Middle frontal gyrus (tissue), 1 donor: ENCODE results near the gene TRIM59.
"Not testable (repeated sequence)": the region's sequence is repeated elsewhere in the genome, so short reads cannot be mapped to it uniquely, and the experiment has no call there.

Experiments used
- DNase-seq: peaks from one replicate; pipeline ENCODE4 v3.0.0-alpha.2; 2015; ENCODE audit warnings: low spot score; ENCODE audit errors: extremely low spot score

TRIM59 gene

GRCh38 chr3:160458151-160458550 lies 8.6 kb upstream of the TRIM59 start:
- no peak for DNase-seq

- DNase-seq, result no peak
Observed at GRCh38 chr3:160455846-160456245, 6.3 kb upstream of the TRIM59 start.

DNA sequence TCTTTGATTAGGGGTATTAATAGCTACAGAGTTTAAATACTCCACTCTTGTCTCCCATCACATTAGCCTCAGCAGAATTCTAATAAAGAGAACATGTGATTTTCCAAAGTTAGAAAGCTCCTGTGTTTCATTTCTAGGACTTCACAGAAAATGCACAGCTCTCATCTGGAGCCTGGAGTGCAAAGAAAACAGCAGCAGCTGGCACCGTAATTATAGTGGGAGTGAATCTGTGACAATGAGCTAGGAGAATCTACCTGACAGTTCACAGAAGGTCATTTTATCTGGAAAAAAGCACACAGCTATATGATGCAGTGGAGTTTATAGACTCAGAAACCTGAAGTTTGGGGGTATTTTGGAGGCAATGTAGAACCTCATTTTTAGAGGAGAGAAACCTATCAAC lies 5.4 kb upstream of the TRIM59 start:
- no peak for DNase-seq

DNA sequence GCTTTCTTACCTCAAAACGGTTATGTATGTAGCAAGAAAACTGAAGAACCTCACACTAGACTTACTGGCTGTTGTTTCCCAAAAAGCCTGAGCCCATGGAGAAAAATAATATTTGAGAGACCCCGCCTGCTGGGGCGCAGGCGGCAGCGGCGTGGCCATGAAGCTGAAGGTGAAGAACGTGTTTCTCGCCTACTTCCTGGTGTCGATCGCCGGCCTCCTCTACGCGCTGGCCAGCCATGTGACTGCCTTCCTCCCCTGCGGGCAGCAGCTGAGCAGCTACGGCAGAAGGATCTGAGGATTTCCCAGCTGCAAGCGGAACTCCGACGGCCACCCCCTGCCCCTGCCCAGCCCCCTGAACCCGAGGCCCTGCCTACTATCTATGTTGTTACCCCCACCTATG lies 2.7 kb upstream of the TRIM59 start:
- not testable (repeated sequence) for DNase-seq

GRCh38 chr3:160451602-160452001 lies 2.0 kb upstream of the TRIM59 start:
- no peak for DNase-seq

DNA sequence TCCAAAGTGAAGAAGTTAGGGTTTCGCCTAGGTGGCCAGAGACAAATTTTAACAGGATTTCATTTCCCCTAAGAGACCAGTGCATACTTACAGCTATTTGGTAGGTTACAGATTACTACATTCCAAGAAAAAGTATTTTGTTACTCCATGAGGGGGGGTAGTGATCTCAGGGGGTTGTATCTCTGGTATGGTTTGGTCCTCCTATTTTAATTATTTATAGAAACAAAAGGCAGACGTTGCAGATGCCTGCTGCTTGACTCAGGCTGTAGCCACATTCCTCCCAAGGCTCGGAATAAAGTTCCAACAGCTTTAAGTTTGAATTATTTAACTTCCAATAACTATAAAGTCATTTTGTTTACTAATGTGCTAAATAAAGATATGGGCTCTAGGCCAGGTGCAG lies 1.3 kb upstream of the TRIM59 start:
- no peak for DNase-seq

DNA sequence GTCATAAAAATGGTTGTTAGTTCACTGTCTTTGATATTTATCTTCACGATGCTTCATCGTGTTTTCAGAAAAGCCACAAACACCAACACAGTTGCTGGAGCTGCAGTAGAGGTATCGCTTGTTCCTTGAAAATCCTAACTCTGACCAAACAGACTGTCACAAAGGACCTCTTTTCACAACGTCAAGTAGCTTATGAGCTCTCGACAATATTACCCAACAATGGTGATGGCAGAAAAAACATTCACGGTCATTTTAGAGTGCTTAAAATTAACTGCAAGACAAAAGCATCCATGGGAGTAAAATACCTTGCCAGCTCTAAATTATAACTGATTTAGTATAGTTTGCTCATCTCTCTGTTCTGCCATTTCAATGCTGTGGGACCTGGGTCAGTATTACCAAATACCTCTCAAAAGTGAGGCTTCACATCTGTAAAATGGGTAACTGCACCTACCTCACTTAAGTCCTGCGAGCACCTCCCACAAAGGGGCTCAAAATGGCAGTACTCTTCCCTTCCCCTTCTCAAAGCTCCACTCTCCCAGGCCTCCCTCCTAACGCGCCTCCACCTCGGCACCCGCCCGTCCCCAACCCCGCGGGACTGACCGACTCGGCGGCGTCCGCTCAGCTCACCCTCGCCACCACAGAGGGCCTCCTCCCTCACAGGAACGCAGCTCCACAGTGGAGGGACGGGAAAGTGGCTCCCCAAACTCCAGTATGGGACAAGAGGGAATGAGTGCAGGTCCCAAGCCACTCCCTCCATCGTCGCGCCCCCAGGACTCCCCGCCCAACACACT lies 546 bp downstream of the TRIM59 start:
- no peak for DNase-seq

- no peak for DNase-seq
Observed at GRCh38 chr3:160447544-160447943, 2.0 kb downstream of the TRIM59 start.

GRCh38 chr3:160446522-160447056 lies 3.0 kb downstream of the TRIM59 start:
- no peak for DNase-seq

DNA sequence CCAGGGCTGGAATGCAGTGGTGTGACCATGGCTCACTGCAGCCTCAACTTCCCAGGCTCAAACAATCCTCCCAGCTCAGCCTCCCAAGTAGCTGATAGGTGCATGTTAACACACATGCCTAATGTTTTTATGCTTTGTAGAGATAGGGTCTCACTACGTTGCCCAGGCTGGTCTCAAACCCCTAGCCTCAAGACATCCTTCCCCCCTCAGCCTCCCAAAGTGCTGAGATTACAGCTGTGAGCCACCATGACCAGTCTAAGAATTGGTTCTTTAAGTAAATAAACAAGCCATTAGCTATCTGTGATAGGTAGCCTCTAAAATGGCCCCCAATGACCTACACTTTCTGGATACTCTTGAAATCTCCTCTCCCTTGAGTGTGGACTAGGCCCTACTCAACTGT lies 3.7 kb downstream of the TRIM59 start:
- DNase-seq, result no peak

DNA sequence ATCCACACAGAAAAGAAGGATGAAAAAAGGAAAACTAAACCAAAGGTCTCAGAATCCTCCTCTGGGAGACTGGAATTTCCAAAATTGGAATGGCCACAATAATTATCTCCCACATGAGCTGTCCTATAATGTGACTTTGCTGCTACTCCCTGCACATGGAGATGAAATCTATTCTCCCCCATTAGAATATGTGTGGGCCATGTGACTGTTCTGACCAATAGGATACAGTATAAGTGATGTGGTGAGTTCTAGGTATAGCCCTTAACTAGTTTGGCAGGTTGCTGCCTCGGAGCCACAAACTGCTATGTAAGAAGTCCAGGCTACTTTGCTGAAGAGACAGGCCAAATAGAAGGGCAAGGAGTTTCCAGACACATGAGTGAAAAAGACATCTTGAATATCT lies 5.2 kb downstream of the TRIM59 start:
- no peak for DNase-seq

DNA sequence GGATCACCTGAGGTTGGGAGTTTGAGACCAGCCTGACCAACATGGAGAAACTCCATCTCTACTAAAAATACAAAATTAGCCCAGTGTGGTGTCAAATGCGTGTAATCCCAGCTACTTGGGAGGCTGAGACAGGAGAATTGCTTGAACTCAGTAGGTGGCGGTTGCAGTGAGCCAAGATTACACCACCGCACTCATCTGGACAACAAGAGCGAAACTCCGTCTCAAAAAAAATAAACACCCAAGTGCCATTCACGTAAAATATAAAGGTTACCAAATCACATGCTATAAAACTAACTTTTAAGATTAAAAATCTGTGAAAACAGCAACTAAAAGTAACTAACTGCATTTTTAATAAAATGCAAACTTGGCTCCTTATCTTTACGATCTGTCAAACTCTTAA lies 8.9 kb downstream of the TRIM59 start:
- DNase-seq, result no peak

DNA sequence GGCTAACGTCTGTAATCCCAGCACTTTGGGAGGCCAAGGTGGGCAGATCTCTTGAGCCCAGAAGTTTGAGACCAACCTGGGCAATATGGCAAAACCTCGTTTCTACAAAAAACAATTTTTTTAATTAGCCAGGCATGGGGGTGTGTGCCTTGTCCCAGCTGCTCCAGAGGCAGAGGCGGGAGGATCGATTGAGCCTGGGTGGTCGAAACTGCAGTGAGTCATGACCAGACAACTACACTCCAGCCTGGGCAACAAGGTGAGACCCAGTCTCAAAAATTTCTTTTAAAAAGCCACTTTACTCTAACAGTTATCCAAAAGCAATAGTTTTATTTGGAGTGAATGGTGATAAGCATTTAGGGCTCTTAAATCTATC lies 12.5 kb downstream of the TRIM59 start:
- DNase-seq, result no peak

DNA sequence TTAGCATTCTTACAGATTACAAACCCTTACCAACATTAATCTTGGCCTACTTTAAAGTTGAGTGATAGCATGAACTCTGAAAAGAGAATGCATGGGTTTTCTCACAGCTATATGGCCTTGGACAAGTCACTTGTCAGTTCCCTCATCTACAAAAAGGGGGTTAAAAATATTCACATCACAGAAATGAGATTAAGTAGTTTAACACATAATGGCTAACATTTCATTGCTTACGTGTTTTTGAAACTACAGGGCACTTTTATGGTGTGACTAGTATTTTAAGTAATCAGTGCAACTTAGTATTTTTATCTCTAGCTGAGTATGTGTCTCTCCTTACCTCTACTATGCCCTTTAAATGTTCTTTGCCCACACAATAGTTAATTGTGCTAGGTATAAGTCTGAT lies 13.8 kb downstream of the TRIM59 start:
- DNase-seq, result no peak

DNA sequence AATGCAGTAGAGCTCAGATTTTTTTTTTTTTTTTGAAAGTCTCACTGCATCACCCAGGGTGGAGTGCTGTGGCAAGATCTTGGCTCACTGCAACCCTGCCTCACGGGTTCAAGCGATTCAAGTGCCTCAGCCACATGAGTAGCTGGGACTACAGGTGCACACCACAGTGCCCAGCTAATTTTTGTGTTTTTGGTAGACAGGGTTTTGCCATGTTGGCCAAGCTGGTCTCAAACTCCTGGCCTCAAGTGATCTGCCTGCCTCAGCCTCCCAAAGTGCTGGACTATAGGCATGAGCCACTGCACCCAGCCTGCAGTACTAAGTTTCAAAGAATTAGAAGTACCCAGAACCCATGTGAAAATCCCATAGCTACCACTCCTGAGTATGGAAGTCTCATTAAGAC lies 14.5 kb downstream of the TRIM59 start:
- no peak for DNase-seq

- DNase-seq, result no peak
Observed at GRCh38 chr3:160434071-160434470, 15.5 kb downstream of the TRIM59 start.

GRCh38 chr3:160427832-160428424 lies 21.7 kb downstream of the TRIM59 start:
- no peak for DNase-seq

DNA sequence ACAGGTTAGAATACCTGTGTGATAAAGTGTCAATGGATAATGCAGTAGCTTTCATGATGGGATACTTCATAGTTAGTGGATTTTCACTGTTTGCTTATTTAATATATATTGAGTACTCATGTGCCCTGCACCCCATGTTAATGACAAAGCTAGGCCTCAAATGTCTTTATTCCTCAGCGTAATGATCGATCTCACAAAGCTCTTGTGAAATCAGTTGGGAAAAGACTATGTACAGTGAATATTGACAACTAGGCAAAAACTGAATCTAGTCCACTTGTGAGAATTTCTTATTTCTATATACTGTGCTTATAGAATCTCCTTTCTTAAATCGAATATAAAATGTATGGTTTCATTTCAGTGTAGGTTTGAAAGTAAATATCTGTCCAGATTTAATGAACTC lies 32.3 kb downstream of the TRIM59 start:
- DNase-seq, result no peak

DNA sequence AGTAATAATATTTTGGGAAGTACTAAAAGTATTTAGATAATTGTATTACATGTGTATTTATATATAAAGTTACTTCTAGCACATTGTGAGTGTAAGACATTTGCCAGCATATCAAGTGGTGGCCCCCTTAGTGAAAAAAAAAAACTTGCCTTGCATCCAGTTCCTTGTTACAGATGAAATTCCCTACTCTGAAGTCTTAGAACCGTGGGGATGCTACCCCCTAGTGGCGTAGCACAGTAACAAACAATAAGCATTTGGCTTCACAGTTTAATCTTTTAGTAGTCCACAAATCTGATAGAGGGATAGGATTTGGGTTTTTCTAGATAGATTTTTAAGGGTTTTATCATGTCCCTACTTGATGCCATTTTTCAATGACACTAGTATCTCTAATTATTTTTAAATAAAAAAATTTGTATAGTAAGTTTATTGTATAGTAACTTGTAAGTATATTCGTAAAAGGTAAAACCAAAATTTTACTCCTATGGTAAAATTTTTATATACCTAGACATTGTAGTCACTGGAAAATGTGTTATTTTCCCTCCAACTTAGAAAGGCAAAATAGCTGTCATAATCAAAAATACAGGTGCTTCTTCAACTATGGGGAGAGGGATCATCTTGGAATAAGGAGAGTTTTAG lies 35.9 kb downstream of the TRIM59 start:
- DNase-seq, result peak; percentile 43

- no peak for DNase-seq
Observed at GRCh38 chr3:160412477-160412876, 37.1 kb downstream of the TRIM59 start.

DNA sequence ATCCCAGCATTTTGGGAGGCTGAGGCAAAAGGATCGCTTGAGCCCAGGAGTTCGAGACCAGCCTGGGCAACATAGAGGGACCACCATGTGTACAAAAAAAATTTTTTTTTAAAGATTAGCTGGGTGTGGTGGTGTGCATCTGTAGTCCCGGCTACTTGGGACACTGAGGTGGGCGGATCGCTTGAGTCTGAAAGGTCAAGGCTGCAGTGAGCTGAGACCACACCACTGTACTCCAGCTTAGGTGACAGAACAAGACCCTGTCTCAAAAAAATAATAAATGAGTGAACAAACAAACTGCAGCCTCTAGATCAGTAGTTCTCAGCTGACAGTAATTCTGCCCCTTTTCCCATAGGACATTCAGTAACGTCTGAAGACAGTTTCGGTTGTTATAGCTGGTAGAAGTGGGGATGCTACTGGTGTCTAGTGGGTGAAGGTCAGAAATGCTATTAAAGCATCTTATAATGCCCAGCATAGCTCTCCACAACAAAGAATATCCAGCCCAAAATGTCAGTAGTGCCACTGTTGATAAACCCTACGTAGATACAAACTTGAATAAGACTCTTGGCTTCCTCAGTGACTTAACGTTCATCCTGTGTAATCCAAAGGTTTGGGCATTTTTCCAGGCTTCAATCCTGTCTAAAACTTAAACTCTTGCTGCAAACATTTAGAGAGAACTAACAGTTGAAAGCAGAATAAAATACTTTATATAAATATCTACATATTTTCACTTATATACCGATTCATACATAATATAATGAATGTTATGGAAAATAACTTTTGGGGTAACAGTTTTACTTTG lies 39.6 kb downstream of the TRIM59 start:
- DNase-seq, result no peak
